ENCODE measurements around the gene ILF2.

The ILF2 gene

GRCh38 chr1:153626477-153626903 is 44.3 kb downstream of the ILF2 start:
- no peak for ATAC-seq
- TF ChIP-seq GLIS3 (CRISPR knock-in tag; IDR thresholded peaks at IDR 0.05) (no peak), TSHZ2 (CRISPR knock-in tag; IDR thresholded peaks at IDR 0.05) (no peak), TOX (CRISPR knock-in tag; IDR thresholded peaks at IDR 0.05; ENCODE audit: borderline replicate concordance) (no peak), CREB5 (CRISPR knock-in tag; IDR thresholded peaks at IDR 0.05; ENCODE audit: low read depth) (no peak)

GRCh38 chr1:153624965-153625611 is 45.7 kb downstream of the ILF2 start:
- ATAC-seq = no peak
- TF ChIP-seq GLIS3 (CRISPR knock-in tag; IDR thresholded peaks at IDR 0.05) (no peak), ZFP30 (CRISPR knock-in tag; IDR thresholded peaks at IDR 0.05) (no peak), ZNF70 (CRISPR knock-in tag; IDR thresholded peaks at IDR 0.05) (no peak), TSHZ2 (CRISPR knock-in tag; IDR thresholded peaks at IDR 0.05) (no peak), BACH2 (CRISPR knock-in tag; IDR thresholded peaks at IDR 0.05; ENCODE audit: borderline replicate concordance) (no peak), SNAI2 (CRISPR knock-in tag; IDR thresholded peaks at IDR 0.05) (no peak), CSDC2 (CRISPR knock-in tag; IDR thresholded peaks at IDR 0.05) (no peak), TCF4 (CRISPR knock-in tag; IDR thresholded peaks at IDR 0.05; ENCODE audit: borderline replicate concordance) (no peak), RARB (CRISPR knock-in tag; IDR thresholded peaks at IDR 0.05) (no peak), OSR1 (CRISPR knock-in tag; IDR thresholded peaks at IDR 0.05) (no peak), ZC3H10 (CRISPR knock-in tag; IDR thresholded peaks at IDR 0.05) (no peak), ZNF565 (CRISPR knock-in tag; conservative IDR thresholded peaks at IDR 0.05; ENCODE audit: low read depth) (no peak), ZFP3 (CRISPR knock-in tag; IDR thresholded peaks at IDR 0.05) (no peak), ESRRG (CRISPR knock-in tag; IDR thresholded peaks at IDR 0.05) (no peak)
- TF ChIP-seq, protein P1, sequence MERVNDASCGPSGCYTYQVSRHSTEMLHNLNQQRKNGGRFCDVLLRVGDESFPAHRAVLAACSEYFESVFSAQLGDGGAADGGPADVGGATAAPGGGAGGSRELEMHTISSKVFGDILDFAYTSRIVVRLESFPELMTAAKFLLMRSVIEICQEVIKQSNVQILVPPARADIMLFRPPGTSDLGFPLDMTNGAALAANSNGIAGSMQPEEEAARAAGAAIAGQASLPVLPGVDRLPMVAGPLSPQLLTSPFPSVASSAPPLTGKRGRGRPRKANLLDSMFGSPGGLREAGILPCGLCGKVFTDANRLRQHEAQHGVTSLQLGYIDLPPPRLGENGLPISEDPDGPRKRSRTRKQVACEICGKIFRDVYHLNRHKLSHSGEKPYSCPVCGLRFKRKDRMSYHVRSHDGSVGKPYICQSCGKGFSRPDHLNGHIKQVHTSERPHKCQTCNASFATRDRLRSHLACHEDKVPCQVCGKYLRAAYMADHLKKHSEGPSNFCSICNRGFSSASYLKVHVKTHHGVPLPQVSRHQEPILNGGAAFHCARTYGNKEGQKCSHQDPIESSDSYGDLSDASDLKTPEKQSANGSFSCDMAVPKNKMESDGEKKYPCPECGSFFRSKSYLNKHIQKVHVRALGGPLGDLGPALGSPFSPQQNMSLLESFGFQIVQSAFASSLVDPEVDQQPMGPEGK (CRISPR knock-in tag; IDR thresholded peaks at IDR 0.05; ENCODE audit: borderline replicate concordance) = no peak
- TF ChIP-seq, protein P2, sequence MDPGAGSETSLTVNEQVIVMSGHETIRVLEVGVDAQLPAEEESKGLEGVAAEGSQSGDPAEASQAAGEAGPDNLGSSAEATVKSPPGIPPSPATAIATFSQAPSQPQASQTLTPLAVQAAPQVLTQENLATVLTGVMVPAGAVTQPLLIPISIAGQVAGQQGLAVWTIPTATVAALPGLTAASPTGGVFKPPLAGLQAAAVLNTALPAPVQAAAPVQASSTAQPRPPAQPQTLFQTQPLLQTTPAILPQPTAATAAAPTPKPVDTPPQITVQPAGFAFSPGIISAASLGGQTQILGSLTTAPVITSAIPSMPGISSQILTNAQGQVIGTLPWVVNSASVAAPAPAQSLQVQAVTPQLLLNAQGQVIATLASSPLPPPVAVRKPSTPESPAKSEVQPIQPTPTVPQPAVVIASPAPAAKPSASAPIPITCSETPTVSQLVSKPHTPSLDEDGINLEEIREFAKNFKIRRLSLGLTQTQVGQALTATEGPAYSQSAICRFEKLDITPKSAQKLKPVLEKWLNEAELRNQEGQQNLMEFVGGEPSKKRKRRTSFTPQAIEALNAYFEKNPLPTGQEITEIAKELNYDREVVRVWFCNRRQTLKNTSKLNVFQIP (CRISPR knock-in tag; IDR thresholded peaks at IDR 0.05; ENCODE audit: borderline replicate concordance, low read depth) = no peak
- TF ChIP-seq, protein P3, sequence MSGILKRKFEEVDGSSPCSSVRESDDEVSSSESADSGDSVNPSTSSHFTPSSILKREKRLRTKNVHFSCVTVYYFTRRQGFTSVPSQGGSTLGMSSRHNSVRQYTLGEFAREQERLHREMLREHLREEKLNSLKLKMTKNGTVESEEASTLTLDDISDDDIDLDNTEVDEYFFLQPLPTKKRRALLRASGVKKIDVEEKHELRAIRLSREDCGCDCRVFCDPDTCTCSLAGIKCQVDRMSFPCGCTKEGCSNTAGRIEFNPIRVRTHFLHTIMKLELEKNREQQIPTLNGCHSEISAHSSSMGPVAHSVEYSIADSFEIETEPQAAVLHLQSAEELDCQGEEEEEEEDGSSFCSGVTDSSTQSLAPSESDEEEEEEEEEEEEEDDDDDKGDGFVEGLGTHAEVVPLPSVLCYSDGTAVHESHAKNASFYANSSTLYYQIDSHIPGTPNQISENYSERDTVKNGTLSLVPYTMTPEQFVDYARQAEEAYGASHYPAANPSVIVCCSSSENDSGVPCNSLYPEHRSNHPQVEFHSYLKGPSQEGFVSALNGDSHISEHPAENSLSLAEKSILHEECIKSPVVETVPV (CRISPR knock-in tag; IDR thresholded peaks at IDR 0.05) = no peak

Measured in SK-N-SH treated with all-trans-retinoic acid at 6 μM for 48 hours (cell line).